ENCODE data around the gene MMD. TPM values are rescaled to one million over a fixed set of nuclear protein-coding genes. Genes with fewer than 3 reads are reported as not detected.

Gene MMD
- total RNA-seq, 3 donors from 2014 or later (not counting 1 experiment from before 2014, with no cell fraction given): 18.7 to 33.5 (median 27.9) TPM

GRCh38 chr17:55462711-55463110 is 41.1 kb upstream of the MMD start:
- Histone ChIP-seq H3K27me3 (ENCODE audit: control insufficient read depth, insufficient read depth, low read length) (no peaks in the 10 kb centered on the region), H3K4me1 (ENCODE audit: control insufficient read depth, insufficient read depth, low read length) (no peaks in the 10 kb centered on the region), H3K9me3 (ENCODE audit: control insufficient read depth, insufficient read depth, low read length) (no peaks in the 10 kb centered on the region), H3K4me3 (ENCODE audit: low read length) (no peak overlapping the region), H3K36me3 (ENCODE audit: control insufficient read depth, insufficient read depth, low read length) (no peaks in the 10 kb centered on the region), H3K27ac (ENCODE audit: low read length) (no peak overlapping the region)
- no peak overlapping the region for H3K4me3 Mint-ChIP-seq
- no peak for ATAC-seq
- DNase-seq: no peak
- peaks cover 0 to 7% of the 10 kb centered on the region in 2 donors for H3K4me1 Mint-ChIP-seq
- no peaks in the 10 kb centered on the region for H3K36me3 Mint-ChIP-seq
- H3K27ac Mint-ChIP-seq: no peak overlapping the region
- no peaks in the 10 kb centered on the region for H3K27me3 Mint-ChIP-seq (ENCODE audit: low read depth in 2 of 2)
- no peak for TF ChIP-seq CTCF (IDR thresholded peaks at IDR 0.05)
- intact Hi-C loops (cut with micrococcal nuclease): no loop called here
- no peaks in the 10 kb centered on the region for H3K9me3 Mint-ChIP-seq

GRCh38 chr17:55462234-55462633 is 40.6 kb upstream of the MMD start:
- H3K9me3 Mint-ChIP-seq: no peaks in the 10 kb centered on the region
- Histone ChIP-seq H3K27me3 (ENCODE audit: control insufficient read depth, insufficient read depth, low read length) (no peaks in the 10 kb centered on the region), H3K27ac (ENCODE audit: low read length) (no peak overlapping the region), H3K4me1 (ENCODE audit: control insufficient read depth, insufficient read depth, low read length) (no peaks in the 10 kb centered on the region), H3K36me3 (ENCODE audit: control insufficient read depth, insufficient read depth, low read length) (no peaks in the 10 kb centered on the region), H3K9me3 (ENCODE audit: control insufficient read depth, insufficient read depth, low read length) (no peaks in the 10 kb centered on the region), H3K4me3 (ENCODE audit: low read length) (no peak overlapping the region)
- ATAC-seq (no peak), DNase-seq (no peak)
- no peak for TF ChIP-seq CTCF (IDR thresholded peaks at IDR 0.05)
- no peak overlapping the region for H3K4me3 Mint-ChIP-seq
- intact Hi-C loops (cut with micrococcal nuclease): no loop called here
- H3K36me3 Mint-ChIP-seq: no peaks in the 10 kb centered on the region
- no CpG with 5 or more reads among the region's 1 CpG for WGBS (ENCODE audit: insufficient coverage)
- H3K27me3 Mint-ChIP-seq (ENCODE audit: low read depth in 2 of 2): no peaks in the 10 kb centered on the region
- no peak overlapping the region for H3K27ac Mint-ChIP-seq
- peaks cover 0 to 7% of the 10 kb centered on the region in 2 donors for H3K4me1 Mint-ChIP-seq

GRCh38 chr17:55458978-55459377 is 37.3 kb upstream of the MMD start:
- no peaks in the 10 kb centered on the region for H3K9me3 Mint-ChIP-seq

More at GRCh38 chr17:55458978-55459377, 37.3 kb upstream of the MMD start:
- intact Hi-C loops (cut with micrococcal nuclease): no loop called here
- DNase-seq (no peak), ATAC-seq (no peak)
- Mint-ChIP-seq H3K4me1 (peaks cover 0 to 7% of the 10 kb centered on the region in 2 donors), H3K27me3 (ENCODE audit: low read depth in 2 of 2) (peaks cover 2 to 3% of the 10 kb centered on the region in 2 donors), H3K4me3 (no peak overlapping the region), H3K27ac (no peak overlapping the region), H3K36me3 (no peaks in the 10 kb centered on the region)
- H3K9me3 ChIP-seq (ENCODE audit: control insufficient read depth, insufficient read depth, low read length): no peaks in the 10 kb centered on the region
- H3K4me3 ChIP-seq (ENCODE audit: low read length): no peak overlapping the region
- WGBS (ENCODE audit: insufficient coverage): 76% methylated on average over 7 of the region's 7 CpGs
- no peak for TF ChIP-seq CTCF (IDR thresholded peaks at IDR 0.05)
- no peaks in the 10 kb centered on the region for H3K27me3 ChIP-seq (ENCODE audit: control insufficient read depth, insufficient read depth, low read length)
- no peaks in the 10 kb centered on the region for H3K4me1 ChIP-seq (ENCODE audit: control insufficient read depth, insufficient read depth, low read length)
- no peak overlapping the region for H3K27ac ChIP-seq (ENCODE audit: low read length)
- no peaks in the 10 kb centered on the region for H3K36me3 ChIP-seq (ENCODE audit: control insufficient read depth, insufficient read depth, low read length)

Data from natural killer cell (primary cell).